Activated T-cell treated with anti-CD3 and anti-CD28 coated beads, Interleukin-2, amount 50 U/mL, for 1 hour (primary cell): Measurements from ENCODE around the gene ARX.

Source experiments
- DNase-seq: peaks from one replicate; pipeline ENCODE4 v3.0.0-alpha.2; 2020

ARX gene

DNA sequence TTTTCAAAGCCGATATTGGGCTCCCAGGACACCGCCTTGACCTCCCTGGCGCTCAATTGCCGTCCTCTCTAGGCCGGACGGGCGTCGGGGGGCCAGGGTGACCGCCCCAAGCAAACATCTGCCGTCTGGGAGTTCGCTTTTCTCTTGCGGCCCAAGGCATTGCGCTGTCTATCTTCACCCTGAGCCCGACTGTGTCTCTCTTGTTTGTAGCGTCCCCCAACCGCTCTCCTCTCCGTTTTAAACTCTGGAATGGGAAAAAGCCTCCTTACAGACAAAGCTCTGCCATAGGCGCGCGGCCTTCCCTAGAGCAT is 551 bp upstream of the ARX start:
- DNase-seq, result no peak

GRCh38 chrX:25014366-25014838 is 1.4 kb downstream of the ARX start:
- DNase-seq, result no peak

- DNase-seq, result no peak
These were observed 2.0 kb downstream of the ARX start for GRCh38 chrX:25013632-25014365.

DNA sequence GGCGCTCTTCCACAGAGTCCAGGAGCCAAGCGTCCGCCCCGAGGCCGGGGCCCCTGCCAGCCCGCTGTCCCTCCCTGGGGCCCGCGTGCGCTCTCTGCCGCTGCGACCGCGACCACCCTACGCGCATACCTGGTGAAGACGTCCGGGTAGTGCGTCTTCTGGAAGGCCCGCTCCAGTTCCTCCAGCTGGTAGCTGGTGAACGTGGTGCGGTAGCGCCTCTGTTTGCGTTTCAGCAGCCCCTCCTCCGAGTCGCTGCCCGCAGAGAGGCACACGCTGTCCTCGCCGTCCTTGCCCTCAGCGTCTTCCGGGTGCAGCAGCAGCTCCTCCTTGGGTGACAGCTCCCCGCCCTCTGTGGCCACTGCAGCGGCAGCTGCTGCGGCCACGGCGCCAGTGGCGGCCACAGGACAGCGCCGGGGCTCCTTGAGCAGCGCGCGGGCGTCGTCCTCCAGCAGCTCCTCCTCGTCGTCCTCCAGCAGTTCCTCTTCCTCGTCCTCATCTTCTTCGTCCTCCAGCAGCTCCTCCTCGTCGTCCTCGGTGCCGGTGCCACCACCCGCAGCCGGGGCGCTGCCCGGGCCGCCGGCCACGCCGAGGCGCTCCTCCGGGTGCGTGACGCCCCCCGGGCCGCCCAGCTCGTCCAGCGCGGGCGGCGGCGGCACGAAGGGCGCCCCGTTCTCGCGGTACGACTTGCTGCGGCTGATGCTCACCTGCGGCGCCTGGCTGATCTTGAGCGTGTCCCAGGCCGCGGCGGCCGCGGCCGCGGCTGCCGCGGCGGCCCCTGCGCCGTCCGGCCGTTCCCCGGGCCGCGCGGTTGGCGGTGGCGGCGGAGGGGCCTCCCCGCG is 2.8 kb downstream of the ARX start:
- DNase-seq, result no peak

GRCh38 chrX:25012433-25012735 is 3.4 kb downstream of the ARX start:
- no peak for DNase-seq

DNA sequence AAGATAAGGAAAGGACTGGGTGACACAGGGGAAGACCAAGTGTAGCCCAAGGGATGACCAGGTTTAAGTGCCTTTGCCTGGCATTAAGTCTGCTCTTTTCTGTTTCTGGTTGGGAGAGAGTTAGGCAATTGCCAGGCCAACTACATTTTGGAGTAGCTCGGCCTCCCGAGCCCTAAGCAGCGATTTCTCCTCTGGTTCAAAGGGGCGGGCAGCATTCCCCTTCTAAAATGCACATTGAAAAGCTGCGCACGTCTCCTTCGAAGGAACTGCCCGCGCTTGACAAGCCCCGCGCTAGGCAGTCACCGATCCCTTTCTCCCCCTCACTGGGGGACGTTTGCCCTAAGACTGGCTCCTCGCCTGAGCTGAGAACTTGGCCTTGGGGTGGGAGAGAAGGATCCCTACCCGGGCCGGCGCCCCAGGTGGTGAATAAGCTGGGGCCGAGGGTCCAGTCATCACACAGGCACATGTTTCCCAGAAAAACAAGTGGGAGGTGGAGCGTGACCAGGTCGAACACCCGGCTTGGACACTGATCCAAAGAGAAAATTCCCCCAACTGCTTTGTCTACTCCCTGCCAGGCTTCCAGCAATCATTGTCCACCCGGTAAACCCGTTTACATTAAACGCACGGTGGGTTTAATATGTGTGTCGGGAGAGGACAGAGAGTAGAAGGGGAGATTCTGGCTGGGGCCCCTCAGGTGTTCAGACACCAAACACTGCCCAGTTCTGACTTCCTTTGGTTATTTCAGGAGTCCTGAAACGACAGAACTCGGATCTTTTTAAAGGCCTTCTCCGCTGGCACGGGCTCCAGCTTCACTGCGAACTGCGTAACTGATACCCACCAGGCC is 4.0 kb downstream of the ARX start:
- DNase-seq, result no peak

- DNase-seq, result no peak
These were observed 4.8 kb downstream of the ARX start for GRCh38 chrX:25010784-25011588.

DNA sequence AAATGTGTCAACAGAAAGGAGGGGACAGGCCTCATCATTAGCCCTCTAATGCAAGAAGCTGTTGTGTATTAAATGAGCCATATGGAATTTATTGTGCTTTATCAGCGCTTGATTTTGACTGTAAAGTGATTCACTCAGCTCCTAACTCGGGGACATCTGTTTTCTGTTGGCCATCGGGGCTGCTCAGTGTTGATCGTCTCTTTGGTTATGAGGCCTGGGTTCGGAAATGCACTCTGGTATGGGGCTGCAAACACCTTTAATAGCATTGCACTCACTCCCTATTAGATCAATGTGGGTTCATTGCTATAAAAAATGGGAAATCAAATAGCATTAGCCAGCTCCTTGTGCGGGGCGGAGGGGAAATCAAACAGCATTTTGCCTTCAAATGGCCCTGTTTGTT is 6.4 kb downstream of the ARX start:
- no peak for DNase-seq

DNA sequence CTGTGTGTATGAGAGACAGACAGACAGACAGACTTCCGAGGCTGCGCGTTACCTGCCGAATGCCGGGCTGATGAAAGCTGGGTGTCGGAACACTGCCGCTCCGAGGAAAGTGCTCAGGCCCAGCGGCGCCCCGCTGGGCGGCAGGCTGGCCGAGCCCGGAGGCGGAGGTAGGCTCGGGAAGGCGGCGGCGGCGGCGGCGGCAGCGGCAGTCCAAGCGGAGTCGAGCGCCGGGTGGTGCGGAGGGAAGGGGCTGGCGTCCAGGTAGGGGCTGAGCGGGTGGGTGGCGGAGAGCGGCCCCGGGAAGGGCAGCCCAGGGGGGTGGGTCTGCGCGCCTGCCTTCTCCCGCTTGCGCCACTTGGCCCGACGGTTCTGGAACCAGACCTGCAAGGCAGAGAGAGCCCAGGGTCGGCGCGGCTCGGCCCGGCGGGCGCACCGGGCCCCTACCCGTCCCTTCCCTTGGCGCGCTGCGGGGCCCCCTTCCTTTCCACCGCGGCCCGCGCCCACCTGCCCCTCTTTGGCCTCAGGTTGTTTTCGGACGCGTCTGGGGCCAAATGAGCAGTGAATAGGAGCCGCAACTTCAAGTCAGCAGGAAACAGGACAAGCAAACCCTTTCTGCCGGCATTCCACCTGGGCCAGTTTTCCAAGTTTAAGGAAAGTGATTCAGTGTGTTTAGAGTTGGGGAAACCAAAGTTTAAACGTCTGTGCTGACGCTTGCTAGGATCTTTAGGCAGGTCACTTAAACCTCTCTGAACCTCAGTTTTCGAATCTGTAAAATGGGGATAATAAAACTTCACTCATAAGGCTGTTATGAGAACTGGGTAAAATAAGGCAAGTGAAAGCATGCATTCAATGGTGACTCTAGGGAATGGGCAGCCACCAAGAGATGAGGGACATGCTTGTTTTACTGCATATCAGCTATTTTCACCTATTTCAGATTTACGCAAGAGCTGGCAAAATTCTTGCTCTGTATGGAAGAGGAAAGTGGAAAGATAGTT is 8.4 kb downstream of the ARX start:
- DNase-seq, result no peak

- no peak for DNase-seq
These were observed 9.1 kb downstream of the ARX start for GRCh38 chrX:25006586-25007058.

DNA sequence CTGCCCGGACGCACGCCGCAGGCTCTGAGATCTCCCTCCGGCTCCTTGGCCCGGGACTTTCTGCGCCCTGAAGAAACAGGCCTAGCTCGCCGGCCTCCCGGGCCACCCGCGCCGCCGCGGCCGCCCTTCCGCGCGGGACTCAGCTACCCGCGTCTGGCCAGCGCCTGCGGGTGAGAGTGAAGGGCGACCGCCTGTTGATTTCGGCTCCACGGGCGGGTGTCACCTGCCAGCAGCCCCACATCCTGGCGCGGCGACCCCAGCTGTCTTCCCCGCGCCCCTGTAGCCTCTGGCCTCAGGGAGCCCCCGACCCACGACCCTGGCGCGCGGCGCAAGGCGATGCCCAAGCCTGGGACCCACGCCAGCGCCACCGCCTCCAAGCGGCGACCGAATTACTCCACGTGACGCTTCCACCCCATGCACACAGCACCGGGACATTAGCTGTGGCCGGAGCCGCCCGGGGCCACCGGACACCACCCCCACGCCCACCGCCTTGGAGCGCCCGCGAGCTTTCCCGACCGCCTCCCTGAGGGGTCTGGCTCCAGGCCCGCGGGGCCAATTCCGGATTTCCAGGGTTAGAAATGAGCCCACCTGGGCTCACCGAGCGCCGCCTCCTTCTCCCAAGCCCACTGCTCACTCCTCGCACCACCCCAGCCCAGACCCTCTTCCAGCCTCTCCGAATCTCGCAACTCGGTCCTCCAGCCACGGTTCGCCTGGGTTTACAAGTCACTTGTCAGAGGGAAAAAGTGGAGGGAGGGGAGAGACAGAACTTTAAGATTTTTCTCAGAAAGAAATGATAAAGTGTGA is 10.2 kb downstream of the ARX start:
- DNase-seq, result no peak

GRCh38 chrX:25005034-25005381 is 10.8 kb downstream of the ARX start:
- no peak for DNase-seq

- DNase-seq, result no peak
These were observed 11.2 kb downstream of the ARX start for GRCh38 chrX:25004485-25005032.

GRCh38 chrX:25004040-25004439 is 11.7 kb downstream of the ARX start:
- no peak for DNase-seq

GRCh38 chrX:25003066-25003849 is 12.5 kb downstream of the ARX start:
- DNase-seq, result no peak

DNA sequence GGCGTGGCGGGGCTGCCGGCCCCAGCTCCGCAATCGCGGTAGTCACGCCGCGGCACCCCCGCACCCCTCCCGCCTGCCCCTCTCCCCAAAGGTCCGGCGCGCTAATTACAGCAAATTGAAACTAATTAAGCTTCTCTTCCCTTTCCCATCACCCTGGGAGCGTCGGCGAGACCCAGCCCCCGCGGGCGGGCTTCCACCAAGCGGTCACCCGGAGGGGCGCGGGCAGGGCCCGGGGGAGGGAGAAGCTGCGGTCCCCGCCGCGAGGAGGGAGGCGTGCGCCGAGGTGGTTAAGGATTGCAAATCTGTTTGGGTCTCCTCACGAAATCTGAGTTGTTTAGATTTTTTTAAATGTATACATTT is 13.1 kb downstream of the ARX start:
- DNase-seq, result no peak

DNA sequence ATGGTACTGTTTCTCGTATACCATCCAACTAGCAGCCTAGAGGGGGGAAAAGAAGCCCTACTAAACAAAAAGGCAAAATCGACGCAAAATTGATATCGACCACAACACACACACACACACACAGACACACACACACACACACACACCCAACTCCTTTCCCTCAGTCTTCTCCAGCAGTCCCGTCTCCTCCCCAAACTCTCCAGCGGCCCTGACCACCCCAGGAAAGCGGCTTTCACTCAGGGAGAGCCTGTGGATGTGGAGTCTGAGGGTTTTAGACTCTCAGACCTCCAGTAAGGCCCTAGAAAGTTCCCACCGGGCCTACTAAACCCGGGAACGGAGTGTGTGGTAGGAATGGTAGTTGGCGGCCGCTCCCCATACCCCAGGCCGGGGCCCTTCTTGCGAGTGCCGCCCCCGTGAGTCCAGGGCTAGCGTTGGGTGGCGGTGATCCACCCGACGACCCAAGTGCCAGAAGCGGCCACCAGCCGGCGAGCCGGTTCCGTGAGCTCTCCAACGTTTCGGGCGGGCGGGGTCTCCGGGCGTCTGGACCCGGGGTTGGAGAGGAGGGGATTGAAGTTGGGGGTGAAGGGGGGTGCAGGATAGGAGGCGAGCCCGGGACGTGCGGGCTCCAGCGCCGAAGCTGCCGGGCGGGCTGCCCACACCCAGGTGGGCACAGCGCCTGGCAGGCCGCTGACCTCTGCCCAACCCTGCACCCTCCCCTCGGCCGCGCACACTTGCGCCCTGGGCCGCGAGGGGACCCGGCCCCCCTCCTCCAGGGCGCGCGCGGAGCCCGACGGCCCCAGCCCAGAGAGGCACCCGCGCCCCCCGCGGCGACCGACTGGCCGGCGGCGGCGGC is 13.7 kb downstream of the ARX start:
- DNase-seq, result no peak

GRCh38 chrX:24999511-24999910 is 16.3 kb downstream of the ARX start:
- DNase-seq, result no peak
